Activated T-cell treated with anti-CD3 and anti-CD28 coated beads, Interleukin-2, amount 50 U/mL, for 24 hours (primary cell): ENCODE results near the gene ZDHHC7.
"Not testable (repeated sequence)": the region's sequence is repeated elsewhere in the genome, so short reads cannot be mapped to it uniquely, and the experiment has no call there.

Experiments used
- DNase-seq: peaks from one replicate; pipeline ENCODE4 v3.0.0-alpha.2; 2020
- H3K27ac Mint-ChIP-seq: 2 replicates; pipeline ENCODE4 v1.8.0; 2020; ENCODE audit warnings: mild to moderate bottlenecking, mixed read lengths
- H3K27me3 Mint-ChIP-seq: 2 replicates; pipeline ENCODE4 v1.8.0; 2020; ENCODE audit warnings: mixed read lengths
- H3K36me3 Mint-ChIP-seq: 2 replicates; pipeline ENCODE4 v1.8.0; 2020; ENCODE audit warnings: low read depth, mixed read lengths
- H3K4me1 Mint-ChIP-seq: 2 replicates; pipeline ENCODE4 v1.8.0; 2020; ENCODE audit warnings: low read depth, mixed read lengths
- H3K4me3 Mint-ChIP-seq: 2 replicates; pipeline ENCODE4 v1.8.0; 2020; ENCODE audit warnings: mild to moderate bottlenecking, moderate library complexity, mixed read lengths
- H3K9me3 Mint-ChIP-seq: 2 replicates; pipeline ENCODE4 v1.8.0; 2020; ENCODE audit warnings: mixed read lengths

ZDHHC7 gene

GRCh38 chr16:85034591-85035433 is 23.5 kb upstream of the ZDHHC7 start:
- DNase-seq, result no peak
- no peaks in the 10 kb centered on the region for H3K27me3 Mint-ChIP-seq
- peaks cover 27% of the 10 kb centered on the region for H3K4me1 Mint-ChIP-seq
- H3K36me3 Mint-ChIP-seq, result peaks cover 25% of the 10 kb centered on the region
- H3K9me3 Mint-ChIP-seq, result no peaks in the 10 kb centered on the region
- no peak overlapping the region for H3K4me3 Mint-ChIP-seq
- no peak overlapping the region for H3K27ac Mint-ChIP-seq

DNA sequence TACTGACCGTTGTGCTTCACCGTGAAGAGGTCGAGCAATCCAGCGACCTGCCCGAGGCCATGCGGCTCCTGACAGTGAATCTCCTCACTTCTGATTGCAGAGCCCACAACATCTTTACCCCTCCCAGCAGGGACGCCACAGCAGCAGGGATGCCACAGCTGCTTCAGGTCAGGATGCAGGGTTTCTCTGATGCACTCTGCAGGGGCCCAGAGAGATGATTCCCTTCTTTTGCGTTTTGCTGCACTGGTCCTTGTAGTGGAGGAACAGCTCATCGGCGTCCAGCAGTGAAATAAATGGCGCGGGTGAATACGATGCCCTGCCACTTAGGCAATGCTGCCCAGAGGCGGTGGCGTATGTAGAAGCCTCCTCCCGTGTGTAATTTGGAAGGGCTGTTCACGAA is 21.8 kb upstream of the ZDHHC7 start:
- Mint-ChIP-seq H3K9me3 (no peaks in the 10 kb centered on the region), H3K36me3 (peaks cover 24% of the 10 kb centered on the region), H3K4me1 (peaks cover 43% of the 10 kb centered on the region), H3K27ac (no peak overlapping the region), H3K4me3 (no peak overlapping the region), H3K27me3 (no peaks in the 10 kb centered on the region)
- no peak for DNase-seq

DNA sequence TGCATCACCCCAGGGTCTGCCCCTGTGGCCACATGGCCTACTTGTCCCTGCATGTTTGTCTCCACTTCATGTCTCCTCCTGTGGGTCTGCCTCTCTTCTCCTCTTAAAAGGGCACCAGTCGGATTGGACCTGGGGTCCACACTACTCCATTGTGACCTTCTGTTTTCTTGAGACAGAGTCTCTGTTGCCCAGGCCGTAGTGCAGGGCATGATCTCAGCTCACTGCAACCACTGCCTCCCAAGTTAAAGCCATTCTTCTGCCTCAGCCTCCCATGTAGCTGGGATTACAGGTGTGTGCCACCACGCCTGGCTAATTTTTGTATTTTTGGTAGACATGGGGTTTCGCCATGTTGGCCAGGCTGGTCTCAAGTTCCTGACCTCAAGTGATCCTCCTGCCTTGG is 20.9 kb upstream of the ZDHHC7 start:
- Mint-ChIP-seq H3K4me1 (peaks cover 46% of the 10 kb centered on the region), H3K27ac (peak overlapping the region; percentile 34), H3K36me3 (peaks cover 18% of the 10 kb centered on the region)
- H3K27me3 Mint-ChIP-seq, H3K4me3 Mint-ChIP-seq, H3K9me3 Mint-ChIP-seq, DNase-seq: not testable (repeated sequence)

DNA sequence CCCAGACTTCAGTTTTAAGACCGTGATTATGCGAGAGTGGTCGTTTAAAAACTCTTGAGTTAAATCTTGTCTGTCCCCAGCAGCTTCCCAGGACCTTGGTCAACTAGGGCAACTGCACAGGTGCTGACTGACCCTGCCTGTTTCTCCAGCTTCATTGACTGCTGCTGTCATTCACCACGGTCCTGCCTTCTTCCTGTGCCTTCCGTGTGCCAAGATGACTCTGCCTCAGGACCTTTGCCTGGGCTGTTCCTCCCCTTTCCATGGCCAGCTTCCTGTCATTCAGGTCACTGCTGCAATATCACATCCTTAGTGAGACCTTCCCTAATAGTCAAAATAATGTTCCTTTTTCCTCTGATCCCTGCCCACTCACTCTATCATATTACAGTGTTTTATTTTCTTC is 20.1 kb upstream of the ZDHHC7 start:
- H3K9me3 Mint-ChIP-seq, result no peaks in the 10 kb centered on the region

DNA sequence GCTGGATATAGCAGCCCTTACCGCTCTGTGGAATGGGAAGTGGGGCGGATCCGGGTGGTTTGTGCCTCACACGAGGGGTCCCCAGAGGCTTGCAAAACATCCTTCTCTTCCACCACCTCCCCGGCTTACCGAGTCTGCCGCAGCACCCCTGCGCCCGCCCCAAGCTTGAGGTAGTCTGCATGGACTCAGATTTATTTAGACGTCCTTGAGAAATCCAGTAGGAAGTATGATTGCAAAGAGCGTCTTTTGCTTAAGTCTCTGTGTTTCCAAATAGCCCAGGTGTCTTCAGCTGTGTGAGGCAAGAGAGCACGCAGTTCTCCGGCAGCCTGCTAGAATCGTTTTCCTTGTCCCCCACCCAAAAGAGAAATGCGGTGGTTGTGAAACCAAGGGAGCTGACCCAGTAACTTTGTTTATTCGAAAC is 18.7 kb upstream of the ZDHHC7 start:
- H3K27me3 Mint-ChIP-seq, result no peaks in the 10 kb centered on the region
- no peaks in the 10 kb centered on the region for H3K9me3 Mint-ChIP-seq
- peaks cover 13% of the 10 kb centered on the region for H3K36me3 Mint-ChIP-seq
- H3K27ac Mint-ChIP-seq, result peak overlapping the region; percentile 98
- DNase-seq, result no peak
- H3K4me3 Mint-ChIP-seq, result peak overlapping the region; percentile 85
- H3K4me1 Mint-ChIP-seq, result peaks cover 46% of the 10 kb centered on the region

More for the DNA sequence above, 20.1 kb upstream of the ZDHHC7 start:
- Mint-ChIP-seq H3K27ac (no peak overlapping the region), H3K27me3 (no peaks in the 10 kb centered on the region), H3K4me3 (no peak overlapping the region), H3K36me3 (peaks cover 13% of the 10 kb centered on the region), H3K4me1 (peaks cover 45% of the 10 kb centered on the region)
- DNase-seq, result no peak

GRCh38 chr16:85029408-85029784 is 18.1 kb upstream of the ZDHHC7 start:
- H3K27ac Mint-ChIP-seq, result peak overlapping the region; percentile 98
- peaks cover 46% of the 10 kb centered on the region for H3K4me1 Mint-ChIP-seq
- H3K9me3 Mint-ChIP-seq, result no peaks in the 10 kb centered on the region
- peaks cover 13% of the 10 kb centered on the region for H3K36me3 Mint-ChIP-seq
- peak; percentile 51 for DNase-seq
- peak overlapping the region; percentile 85 for H3K4me3 Mint-ChIP-seq
- no peaks in the 10 kb centered on the region for H3K27me3 Mint-ChIP-seq

- no peaks in the 10 kb centered on the region for H3K9me3 Mint-ChIP-seq
- DNase-seq, result peak; percentile 77
- H3K4me3 Mint-ChIP-seq, result peak overlapping the region; percentile 85
- H3K27me3 Mint-ChIP-seq, result no peaks in the 10 kb centered on the region
- peaks cover 12% of the 10 kb centered on the region for H3K36me3 Mint-ChIP-seq
- H3K27ac Mint-ChIP-seq, result peak overlapping the region; percentile 98
- peaks cover 46% of the 10 kb centered on the region for H3K4me1 Mint-ChIP-seq
Measured at GRCh38 chr16:85028685-85029407, 17.5 kb upstream of the ZDHHC7 start.

GRCh38 chr16:85027958-85028684 is 16.8 kb upstream of the ZDHHC7 start:
- peaks cover 9% of the 10 kb centered on the region for H3K36me3 Mint-ChIP-seq
- H3K4me3 Mint-ChIP-seq, result peak overlapping the region; percentile 85
- H3K27me3 Mint-ChIP-seq, result no peaks in the 10 kb centered on the region
- peak overlapping the region; percentile 98 for H3K27ac Mint-ChIP-seq
- peaks cover 46% of the 10 kb centered on the region for H3K4me1 Mint-ChIP-seq
- H3K9me3 Mint-ChIP-seq, result no peaks in the 10 kb centered on the region
- peak; percentile 42 for DNase-seq

DNA sequence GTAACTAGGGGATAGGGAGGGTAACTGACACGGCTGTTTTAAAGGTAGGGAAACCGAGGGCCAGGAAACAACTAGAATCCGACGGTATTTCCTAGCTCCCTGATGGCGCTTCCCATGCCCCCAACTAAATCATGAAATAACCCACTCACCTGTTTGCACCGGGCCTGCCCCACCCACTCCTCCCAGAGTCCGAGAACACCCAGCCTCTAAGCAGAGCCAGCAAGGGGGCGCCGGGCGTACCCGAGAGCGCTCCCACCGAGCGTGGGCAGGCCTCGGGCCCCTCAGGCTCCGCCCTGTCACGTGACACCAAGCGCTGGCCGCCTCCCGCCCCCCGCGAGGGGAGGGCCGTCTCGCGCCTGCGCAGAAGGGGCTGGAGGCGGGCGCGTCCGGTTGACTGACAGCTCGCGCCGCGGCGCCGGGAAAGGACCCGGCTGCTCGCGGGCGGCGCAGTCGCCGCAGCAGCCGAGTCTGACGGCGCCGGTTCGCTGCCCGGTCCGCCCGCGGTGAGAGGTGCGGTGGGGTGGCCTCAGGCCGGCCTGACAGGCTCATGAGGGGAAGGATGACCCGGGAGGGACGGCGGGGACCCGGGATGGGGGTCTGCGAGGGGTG is 16.1 kb upstream of the ZDHHC7 start, which contains the start of gene KIAA0513:
KIAA0513 (plus strand) TSS at position 447 of the 609 bp plus-strand sequence. CDS start 39,277 bp downstream, outside the sequence.
- peak; percentile 98 for DNase-seq
- peak within 1 kb of the TSS; percentile 98 for H3K27ac Mint-ChIP-seq
- peak within 1 kb of the TSS; percentile 85 for H3K4me3 Mint-ChIP-seq
- H3K36me3 Mint-ChIP-seq, result peaks cover 9% of the 10 kb centered on the region
- no peaks in the 10 kb centered on the region for H3K27me3 Mint-ChIP-seq
- H3K9me3 Mint-ChIP-seq, result no peaks in the 10 kb centered on the region
- H3K4me1 Mint-ChIP-seq, result peaks cover 46% of the 10 kb centered on the region

DNA sequence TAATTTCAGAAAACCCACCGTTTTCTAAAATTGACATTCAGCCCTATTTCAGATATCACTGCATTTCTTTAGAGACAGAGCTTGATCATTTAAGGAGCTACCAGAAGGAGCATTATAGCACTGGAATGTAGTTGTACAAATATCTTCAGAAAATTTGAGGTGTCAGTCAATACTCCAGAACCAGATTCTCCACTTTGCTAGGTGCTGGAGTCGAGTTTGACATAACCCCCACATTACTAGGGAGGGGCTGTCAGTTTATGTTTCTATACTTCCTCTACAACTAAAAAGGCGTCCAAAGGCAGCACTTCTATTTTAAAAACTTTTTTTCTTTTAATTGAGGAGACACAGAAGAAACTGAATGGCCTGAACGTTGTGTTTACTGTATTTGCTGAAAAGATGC is 15.4 kb upstream of the ZDHHC7 start:
- Mint-ChIP-seq H3K27ac (peak overlapping the region; percentile 72), H3K4me3 (peak overlapping the region; percentile 85), H3K4me1 (peaks cover 45% of the 10 kb centered on the region), H3K36me3 (peaks cover 4% of the 10 kb centered on the region), H3K9me3 (no peaks in the 10 kb centered on the region), H3K27me3 (no peaks in the 10 kb centered on the region)
- DNase-seq, result no peak

DNA sequence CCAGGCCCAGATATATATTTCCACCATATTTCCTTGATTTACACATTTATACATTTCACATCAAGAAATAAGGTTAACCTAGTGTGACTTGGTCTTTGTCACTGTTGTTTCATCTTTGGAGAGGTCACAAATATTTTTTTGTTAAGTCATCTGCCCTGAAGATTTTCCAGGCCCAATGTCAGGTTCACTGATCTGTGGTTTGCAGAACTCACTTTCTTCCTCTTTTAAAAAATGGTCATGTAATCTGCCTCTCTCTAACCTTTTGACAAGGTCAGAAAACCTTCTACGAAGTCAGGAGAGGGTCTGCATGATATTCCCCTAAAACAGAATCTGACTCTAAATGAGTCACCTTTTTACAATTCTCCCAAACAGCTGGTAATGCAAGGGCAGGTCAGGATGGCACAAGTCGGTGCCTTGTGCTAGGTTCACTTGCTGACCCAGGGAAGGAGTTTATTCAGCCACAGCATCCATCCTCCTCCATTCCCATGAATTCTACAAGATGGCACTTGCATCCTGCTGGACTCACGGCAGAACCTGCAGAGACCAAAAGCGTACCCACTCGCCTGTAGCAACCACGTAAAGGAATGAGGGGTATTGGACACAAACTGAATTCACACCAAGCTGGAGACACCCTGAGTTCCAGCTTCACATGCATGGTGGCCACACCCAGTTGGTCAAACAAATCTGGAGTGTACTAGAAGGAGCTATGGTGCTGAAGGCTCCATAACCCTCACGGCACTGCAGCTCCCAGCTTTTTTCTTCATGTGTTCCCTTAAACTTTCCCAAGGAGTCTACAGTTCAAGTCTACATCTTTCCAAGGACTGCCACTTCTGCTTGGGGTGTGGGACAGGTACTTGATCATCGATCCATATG is 14.7 kb upstream of the ZDHHC7 start:
- Mint-ChIP-seq H3K4me3 (peak overlapping the region; percentile 85), H3K9me3 (no peaks in the 10 kb centered on the region), H3K36me3 (no peaks in the 10 kb centered on the region), H3K27me3 (no peaks in the 10 kb centered on the region), H3K27ac (no peak overlapping the region), H3K4me1 (peaks cover 42% of the 10 kb centered on the region)
- DNase-seq, result no peak

GRCh38 chr16:85019659-85020245 is 8.4 kb upstream of the ZDHHC7 start:
- no peak overlapping the region for H3K4me3 Mint-ChIP-seq
- DNase-seq, result no peak
- H3K27ac Mint-ChIP-seq, result no peak overlapping the region
- no peaks in the 10 kb centered on the region for H3K9me3 Mint-ChIP-seq
- H3K36me3 Mint-ChIP-seq, result no peaks in the 10 kb centered on the region
- H3K4me1 Mint-ChIP-seq, result peaks cover 19% of the 10 kb centered on the region
- no peaks in the 10 kb centered on the region for H3K27me3 Mint-ChIP-seq

DNA sequence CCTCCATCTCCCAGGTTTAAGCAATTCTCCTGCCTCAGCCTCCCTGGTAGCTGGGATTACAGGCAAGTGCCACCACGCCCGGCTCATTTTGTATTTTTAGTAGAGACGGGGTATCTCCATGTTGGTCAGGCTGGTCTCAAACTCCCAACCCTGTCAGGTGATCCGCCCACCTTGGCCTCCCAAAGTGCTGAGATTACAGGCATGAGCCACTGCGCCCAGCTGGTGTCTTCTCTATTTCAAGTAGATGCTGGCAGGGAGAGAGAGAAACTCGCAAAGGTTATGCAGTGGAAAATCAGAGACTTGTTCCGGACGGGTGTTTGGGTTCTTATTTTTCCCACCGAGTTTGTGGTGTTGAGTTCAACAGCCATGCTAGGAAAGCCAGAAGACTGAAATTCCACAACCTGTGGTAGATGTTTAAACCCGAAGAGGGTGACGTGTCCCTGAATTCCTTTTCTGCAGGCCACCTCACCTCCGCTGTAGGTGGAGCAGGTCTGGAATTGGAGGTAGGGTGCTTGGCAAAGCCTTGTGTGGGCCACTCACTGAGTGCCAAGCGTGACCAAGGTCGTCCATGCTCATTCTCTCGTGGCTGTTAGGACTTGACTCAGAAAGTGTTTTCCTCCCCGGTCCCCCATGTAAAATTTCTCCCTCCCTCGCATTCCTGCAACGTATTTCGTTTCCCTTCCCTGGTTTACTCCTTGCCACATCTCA is 7.3 kb upstream of the ZDHHC7 start:
- Mint-ChIP-seq H3K27me3 (no peaks in the 10 kb centered on the region), H3K4me3 (no peak overlapping the region), H3K9me3 (no peaks in the 10 kb centered on the region), H3K36me3 (no peaks in the 10 kb centered on the region), H3K4me1 (peaks cover 19% of the 10 kb centered on the region), H3K27ac (no peak overlapping the region)
- DNase-seq, result no peak
